ENCODE data around the gene EIF4B. TPM values are rescaled to one million over a fixed set of nuclear protein-coding genes. Genes with fewer than 3 reads are reported as not detected.

Gene EIF4B
- total RNA-seq (2014; rRNA removed; shearing (Covaris generic)) = 564 and 584 TPM in 2 replicates
- polyA plus RNA-seq (2016; fragmentation: Nextera tagmentation; extraction: Ambion mirVana) = 130 and 141 TPM in 2 replicates
- long read RNA-seq, full-length matches to known transcripts = 227 of 328 reads
- long read RNA-seq, partial matches to known transcripts = 63 of 328 reads
- long read RNA-seq, other reads (novel, unspliced or antisense) = 38 of 328 reads

- H3K4me1 ChIP-seq (ENCODE audit: insufficient read depth) = peaks cover 39% of the 10 kb centered on the region
- H3K27ac ChIP-seq (ENCODE audit: low read depth) = peak within 1 kb of the TSS; percentile 100
- H3K4me2 ChIP-seq = peak within 1 kb of the TSS; percentile 93
- TF ChIP-seq ZNF331 (CRISPR knock-in tag; IDR thresholded peaks at IDR 0.05; ENCODE audit: low read depth) = no peak
- peak; percentile 87 for TF ChIP-seq POLR2AphosphoS5 (IDR thresholded peaks at IDR 0.05; ENCODE audit: low read depth)
- no peak for TF ChIP-seq EZH2phosphoT487 (IDR thresholded peaks at IDR 0.05; ENCODE audit: unreplicated experiment)
- no peak for TF ChIP-seq CTCF (conservative IDR thresholded peaks at IDR 0.05; ENCODE audit: low read depth in 2 of 2)
- TF ChIP-seq ZNF114 (CRISPR knock-in tag; IDR thresholded peaks at IDR 0.05) = no peak
- TF ChIP-seq REST (IDR thresholded peaks at IDR 0.05; ENCODE audit: unreplicated experiment) = no peak
- no peak for TF ChIP-seq STAT1 (IDR thresholded peaks at IDR 0.05; ENCODE audit: unreplicated experiment)
- no peak for TF ChIP-seq ZNF462 (CRISPR knock-in tag; IDR thresholded peaks at IDR 0.05)
- peak; percentile 81 for TF ChIP-seq CREB1 (CRISPR knock-in tag; IDR thresholded peaks at IDR 0.05; ENCODE audit: low read depth)
- peak; percentile 54 for TF ChIP-seq ETS1 (IDR thresholded peaks at IDR 0.05)
- peaks cover 17% of the 10 kb centered on the region; the same call in 1 of the 2 replicates for H3K36me3 ChIP-seq (ENCODE audit: insufficient read depth)
- peak within 1 kb of the TSS; percentile 98 for H3K4me3 ChIP-seq
- DNase-seq (ENCODE audit: low spot score) = peak; percentile 100
- H3K9me2 ChIP-seq (ENCODE audit: insufficient read depth) = no peaks in the 10 kb centered on the region
- H3K9me3 Mint-ChIP-seq = peaks cover 4% of the 10 kb centered on the region; the same call in 1 of the 3 replicates
- H3K79me2 ChIP-seq (replicated peaks; ENCODE audit: insufficient read depth) = peaks cover 49% of the 10 kb centered on the region
- peak; percentile 91 for ATAC-seq
- peaks cover 36% of the 10 kb centered on the region for H4K20me1 ChIP-seq (replicated peaks; ENCODE audit: insufficient read depth)
- no peak within 1 kb of the TSS for H2AFZ ChIP-seq
- H3K4me3 Mint-ChIP-seq = peak within 1 kb of the TSS; percentile 96
- H3F3A ChIP-seq (replicated peaks; ENCODE audit: low read depth) = 0 out of 2 replicates have a peak, but pooled peaks cover 4% of the 10 kb centered on the region
- H3K36me3 Mint-ChIP-seq (ENCODE audit: low read depth) = peaks cover 48% of the 10 kb centered on the region
- H3K27ac Mint-ChIP-seq = peak within 1 kb of the TSS; percentile 100
- H3K4me1 Mint-ChIP-seq = peaks cover 39% of the 10 kb centered on the region
- peaks cover 19% of the 10 kb centered on the region for H3K27me3 Mint-ChIP-seq (ENCODE audit: insufficient read depth, low read depth, poor library complexity)
- H3K27me3 ChIP-seq (ENCODE audit: insufficient read depth) = no peaks in the 10 kb centered on the region
Observed at GRCh38 chr12:53005986-53006809, at the start of gene EIF4B. EIF4B (plus strand) TSS chr12:53006456; CDS start chr12:53006484, 28 bp downstream.
